ENCODE results near the gene CHGA.

- TF ChIP-seq CTCF (conservative IDR thresholded peaks at IDR 0.05) (no peak), EZH2 (IDR thresholded peaks at IDR 0.05; ENCODE audit: low read depth) (no peak)
Observed at GRCh38 chr14:92950193-92950540, 27.2 kb downstream of the CHGA start.

Data from PC-9 (cell line).